HepG2 (cell line): ENCODE measurements around the gene TPX2. TPM values are rescaled to one million over a fixed set of nuclear protein-coding genes. Genes with fewer than 3 reads are reported as not detected.

Source experiments
- ATAC-seq: fragments of 200-7000 bp; cut with Tn5 transposase; 3 replicates; pipeline ENCODE4 v1.9.1; 2020; ENCODE audit warnings: mild to moderate bottlenecking, moderate library complexity
- BruUV-seq: library from RNA; stranded (reverse); fragments of 400-500 nt; replicated peaks from 2 replicates; lab custom pipeline; 2021; lab: Mats Ljungman, UMichigan
- CTCF ChIA-PET: fragments of 300-600 bp; formaldehyde crosslinking; extraction: SDS; loops from one replicate; lab custom pipeline; 2021; ENCODE audit warnings: low total read pairs, inconsistent platforms, low intra/inter-chr PET ratio; lab: Yijun Ruan, JAX
- POLR2A ChIA-PET: fragments of 350-600 bp; sonication (Branson Sonifier 250); formaldehyde crosslinking; loops from one replicate; lab custom pipeline; 2020; ENCODE audit warnings: antibody characterized with exemption, inconsistent platforms; lab: Yijun Ruan, JAX
- DNase-seq: peaks from one replicate; pipeline ENCODE4 v3.0.0-alpha.2; 2015; ENCODE audit warnings: low spot score
- FAIRE-seq: peaks from 3 replicates; lab custom pipeline; 2011; peaks lifted over from hg19 to GRCh38; lab: Jason Lieb, UNC
- H2AFZ ChIP-seq: one replicate; pipeline ENCODE4 v1.6.1; 2011; ENCODE audit warnings: low read length, inconsistent platforms
- H3K27ac ChIP-seq: fragments of 300-600 bp; 3 replicates; pipeline ENCODE4 v1.8.0; 2011; ENCODE audit warnings: mixed run types, mild to moderate bottlenecking, mixed read lengths, low read length, inconsistent platforms; ENCODE audit not compliant: insufficient read depth; ENCODE audit errors: extremely low read length
- H3K27me3 ChIP-seq, 2 experiments: fragments of 200-600 bp in 1 of 2; 2 replicates in 1 of 2; 3 replicates in 1 of 2; pipeline versions ENCODE4 v1.6.0 to v1.8.0; 2011; ENCODE audit warnings: low read length in 2 of 2, mild to moderate bottlenecking in 2 of 2, moderate library complexity in 2 of 2, inconsistent platforms in 1 of 2; ENCODE audit not compliant: insufficient read depth in 2 of 2, control insufficient read depth in 1 of 2
- H3K36me3 ChIP-seq, 2 experiments: fragments of 200-600 bp in 1 of 2; replicated peaks in 1 of 2; 2 replicates in 1 of 2; 3 replicates in 1 of 2; pipeline versions ENCODE4 v1.5.1 to v1.8.0; 2011; ENCODE audit warnings: low read length in 2 of 2, inconsistent platforms in 1 of 2; ENCODE audit not compliant: insufficient read depth in 2 of 2, control insufficient read depth in 1 of 2
- H3K4me1 ChIP-seq: 2 replicates; pipeline ENCODE4 v1.5.1; 2012; ENCODE audit warnings: low read length, inconsistent platforms; ENCODE audit not compliant: insufficient read depth
- H3K4me2 ChIP-seq: 2 replicates; pipeline ENCODE4 v1.6.0; 2011; ENCODE audit warnings: low read depth, low read length, inconsistent platforms
- H3K4me3 ChIP-seq, 3 experiments: fragments of 200-600 bp in 1 of 3; sonication (generic), shearing (Covaris generic) in 1 of 3; replicated peaks in 1 of 3; 2 replicates each; pipeline ENCODE4 v1.5.1; 2011 to 2016; ENCODE audit warnings: low read length in 3 of 3, inconsistent platforms in 2 of 3, low read depth in 2 of 3, mild to moderate bottlenecking in 2 of 3, control low read depth in 1 of 3, mixed read lengths in 1 of 3; ENCODE audit not compliant: insufficient read depth in 1 of 3
- H3K79me2 ChIP-seq: one replicate; pipeline ENCODE4 v1.6.1; 2011; ENCODE audit warnings: low read length, inconsistent platforms; ENCODE audit not compliant: insufficient read depth
- H3K9ac ChIP-seq: 2 replicates; pipeline ENCODE4 v1.6.0; 2011; ENCODE audit warnings: mild to moderate bottlenecking, low read depth, low read length, inconsistent platforms; ENCODE audit not compliant: insufficient read depth
- H3K9me3 ChIP-seq: 2 replicates; pipeline ENCODE4 v1.5.1; 2012; ENCODE audit warnings: mild to moderate bottlenecking, low read length
- H4K20me1 ChIP-seq: 2 replicates; pipeline ENCODE4 v1.6.0; 2011; ENCODE audit warnings: inconsistent platforms, mild to moderate bottlenecking, low read length, moderate library complexity; ENCODE audit not compliant: insufficient read depth
- ZIK1 ChIP-seq: sonication (generic); formaldehyde crosslinking; IDR thresholded peaks from 2 replicates; pipeline ENCODE4 v1.5.0; 2020; ENCODE audit warnings: mild to moderate bottlenecking, low read depth, missing genetic modification reagents, borderline replicate concordance
- ZNF251 ChIP-seq: sonication (generic); formaldehyde crosslinking; IDR thresholded peaks from 2 replicates; pipeline ENCODE4 v1.9.0; 2021; ENCODE audit warnings: mild to moderate bottlenecking, missing genetic modification reagents
- ZNF383 ChIP-seq: sonication (generic); formaldehyde crosslinking; IDR thresholded peaks from 2 replicates; pipeline ENCODE4 v1.4.0; 2020; ENCODE audit warnings: missing genetic modification reagents, mild to moderate bottlenecking, borderline replicate concordance
- WGBS: methylation state at CpG from one replicate; pipeline ENCODE4 v1.1.6; 2017; ENCODE audit warnings: low lambda C conversion rate; 5-methylcytosine and 5-hydroxymethylcytosine counted together
- in situ Hi-C: cut with HindIII; loops from 2 replicates; pipeline ENCODE4 v1.10.0; 2017; ENCODE audit warnings: low pct_unique_long_range_greater_than_20kb; ENCODE audit not compliant: extremely low pct_ligation_motif_present
- intact Hi-C: fragments of 100-400 bp; cut with micrococcal nuclease; formaldehyde crosslinking; loops from one replicate; pipeline ENCODE4 v1.10.0; 2022; ENCODE audit not compliant: unreplicated experiment
- polyA plus RNA-seq, 8 experiments: library from polyadenylated mRNA; depleted of rRNA in 3 of 8; stranded (reverse) in 7 of 8; unstranded in 1 of 8; fragments of >200 nt; fragmentation: Illumina TruSeq in 4 of 8; extraction: Trizol in 4 of 8; gene quantifications; 2 replicates each; pipeline versions ENCODE4 v1.2.1 to v1.2.3, GENCODE V29; 2011 to 2016; ENCODE audit warnings: low read depth in 4 of 8, missing spikeins in 1 of 8, mixed read lengths in 1 of 8; ENCODE audit not compliant: insufficient read depth in 1 of 8
- total RNA-seq, 5 experiments: library from RNA; depleted of rRNA; stranded (reverse); fragments of >200 nt; fragmentation: Illumina TruSeq; extraction: Trizol; gene quantifications; 2 replicates each; pipeline ENCODE4 v1.2.3, GENCODE V29; 2016; ENCODE audit warnings: low read depth in 1 of 5
- TF ChIP-seq, protein P1 (sequence below): sonication (generic); formaldehyde crosslinking; IDR thresholded peaks from 2 replicates; pipeline ENCODE4 v1.4.0; 2020; ENCODE audit warnings: mild to moderate bottlenecking, missing genetic modification reagents
- TF ChIP-seq, protein P2 (sequence below): sonication (generic); formaldehyde crosslinking; IDR thresholded peaks from 2 replicates; pipeline ENCODE4 v1.5.1; 2020; ENCODE audit warnings: missing genetic modification reagents, mild to moderate bottlenecking, borderline replicate concordance
- TF ChIP-seq, protein P3 (sequence below): sonication (generic); formaldehyde crosslinking; IDR thresholded peaks from 2 replicates; pipeline ENCODE4; 2020; ENCODE audit warnings: missing genetic modification reagents, mild to moderate bottlenecking, borderline replicate concordance
- TF ChIP-seq, protein P4 (sequence below): sonication (generic); formaldehyde crosslinking; IDR thresholded peaks from 2 replicates; pipeline ENCODE4 v1.4.0; 2020; ENCODE audit warnings: missing genetic modification reagents
- TF ChIP-seq, protein P5 (sequence below): sonication (generic); formaldehyde crosslinking; IDR thresholded peaks from 2 replicates; pipeline ENCODE4 v1.4.0; 2020; ENCODE audit warnings: missing genetic modification reagents

Gene TPX2
- total and polyA plus RNA-seq, 2 of the 13 experiments (the other 11 are each of a cell fraction or from before 2014, with no cell fraction given) = 34.3 to 124 TPM

DNA sequence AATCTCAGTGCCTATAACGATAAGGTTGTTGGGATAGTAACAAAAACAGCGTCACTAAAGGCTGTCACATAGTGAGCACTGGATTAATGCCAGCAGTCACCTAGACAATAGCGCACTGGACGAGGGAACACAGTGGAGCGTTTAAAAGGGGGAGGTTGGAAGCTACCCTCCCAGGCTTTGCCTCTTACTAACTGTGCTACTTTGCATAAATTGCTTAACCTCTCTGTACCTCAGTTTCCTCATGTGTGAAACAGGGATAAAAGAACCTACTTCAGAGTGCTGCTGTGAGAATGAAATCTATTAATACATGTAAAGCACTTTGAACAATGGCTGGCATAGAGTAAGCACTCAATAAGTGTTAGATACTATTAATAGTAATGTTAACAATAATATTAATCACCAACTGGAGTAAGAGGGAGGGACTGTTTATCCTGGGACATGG is 27.0 kb upstream of the TPX2 start:
- Histone ChIP-seq H3K9ac (peak overlapping the region; percentile 59), H3K4me1 (peaks cover 99% of the 10 kb centered on the region), H3K79me2 (peaks cover 93% of the 10 kb centered on the region), H3K27ac (peak overlapping the region; percentile 61), H3K36me3 (peaks cover 38 to 84% of the 10 kb centered on the region in 2 experiments), H4K20me1 (peaks cover 15% of the 10 kb centered on the region), H2AFZ (no peak overlapping the region), H3K9me3 (no peaks in the 10 kb centered on the region), H3K27me3 (no peaks in the 10 kb centered on the region), H3K4me3 (peak overlapping the region in 2 of 3 experiments; percentile 2 to 29; a peak in 1 of 6 replicates), H3K4me2 (peak overlapping the region; percentile 64)
- intact Hi-C loops (loop anchor here (1.0 to 2.0 kb wide), 3 partner anchors 8 to 15 kb away; no protein-coding TSS in a partner anchor), in situ Hi-C loops (no loop called here)
- DNase-seq (peak; percentile 62), FAIRE-seq (no peak), ATAC-seq (peak; percentile 3; the same call in 2 of the 3 replicates)
- BruUV-seq = no TSS peak
- ChIA-PET CTCF (no interaction called here), POLR2A (interaction anchor here (1.0 to 33.2 kb wide), 12 partner anchors 2 to 139 kb away, joined by 4 to 2822 read pairs (median 18); partner anchors contain the start of genes BCL2L1, ID1 and TPX2)
- 61% methylated on average over 5 of the region's 5 CpGs for WGBS
- TF ChIP-seq, protein P1, sequence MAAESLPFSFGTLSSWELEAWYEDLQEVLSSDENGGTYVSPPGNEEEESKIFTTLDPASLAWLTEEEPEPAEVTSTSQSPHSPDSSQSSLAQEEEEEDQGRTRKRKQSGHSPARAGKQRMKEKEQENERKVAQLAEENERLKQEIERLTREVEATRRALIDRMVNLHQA (CRISPR knock-in tag) = 0 out of 2 replicates have a peak, but pooled peaks have one; percentile 72
- TF ChIP-seq, protein P2, sequence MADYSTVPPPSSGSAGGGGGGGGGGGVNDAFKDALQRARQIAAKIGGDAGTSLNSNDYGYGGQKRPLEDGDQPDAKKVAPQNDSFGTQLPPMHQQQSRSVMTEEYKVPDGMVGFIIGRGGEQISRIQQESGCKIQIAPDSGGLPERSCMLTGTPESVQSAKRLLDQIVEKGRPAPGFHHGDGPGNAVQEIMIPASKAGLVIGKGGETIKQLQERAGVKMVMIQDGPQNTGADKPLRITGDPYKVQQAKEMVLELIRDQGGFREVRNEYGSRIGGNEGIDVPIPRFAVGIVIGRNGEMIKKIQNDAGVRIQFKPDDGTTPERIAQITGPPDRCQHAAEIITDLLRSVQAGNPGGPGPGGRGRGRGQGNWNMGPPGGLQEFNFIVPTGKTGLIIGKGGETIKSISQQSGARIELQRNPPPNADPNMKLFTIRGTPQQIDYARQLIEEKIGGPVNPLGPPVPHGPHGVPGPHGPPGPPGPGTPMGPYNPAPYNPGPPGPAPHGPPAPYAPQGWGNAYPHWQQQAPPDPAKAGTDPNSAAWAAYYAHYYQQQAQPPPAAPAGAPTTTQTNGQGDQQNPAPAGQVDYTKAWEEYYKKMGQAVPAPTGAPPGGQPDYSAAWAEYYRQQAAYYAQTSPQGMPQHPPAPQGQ = no peak
- TF ChIP-seq, protein P3, sequence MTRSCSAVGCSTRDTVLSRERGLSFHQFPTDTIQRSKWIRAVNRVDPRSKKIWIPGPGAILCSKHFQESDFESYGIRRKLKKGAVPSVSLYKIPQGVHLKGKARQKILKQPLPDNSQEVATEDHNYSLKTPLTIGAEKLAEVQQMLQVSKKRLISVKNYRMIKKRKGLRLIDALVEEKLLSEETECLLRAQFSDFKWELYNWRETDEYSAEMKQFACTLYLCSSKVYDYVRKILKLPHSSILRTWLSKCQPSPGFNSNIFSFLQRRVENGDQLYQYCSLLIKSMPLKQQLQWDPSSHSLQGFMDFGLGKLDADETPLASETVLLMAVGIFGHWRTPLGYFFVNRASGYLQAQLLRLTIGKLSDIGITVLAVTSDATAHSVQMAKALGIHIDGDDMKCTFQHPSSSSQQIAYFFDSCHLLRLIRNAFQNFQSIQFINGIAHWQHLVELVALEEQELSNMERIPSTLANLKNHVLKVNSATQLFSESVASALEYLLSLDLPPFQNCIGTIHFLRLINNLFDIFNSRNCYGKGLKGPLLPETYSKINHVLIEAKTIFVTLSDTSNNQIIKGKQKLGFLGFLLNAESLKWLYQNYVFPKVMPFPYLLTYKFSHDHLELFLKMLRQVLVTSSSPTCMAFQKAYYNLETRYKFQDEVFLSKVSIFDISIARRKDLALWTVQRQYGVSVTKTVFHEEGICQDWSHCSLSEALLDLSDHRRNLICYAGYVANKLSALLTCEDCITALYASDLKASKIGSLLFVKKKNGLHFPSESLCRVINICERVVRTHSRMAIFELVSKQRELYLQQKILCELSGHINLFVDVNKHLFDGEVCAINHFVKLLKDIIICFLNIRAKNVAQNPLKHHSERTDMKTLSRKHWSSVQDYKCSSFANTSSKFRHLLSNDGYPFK (CRISPR knock-in tag) = no peak
- no peak for TF ChIP-seq ZNF251 (CRISPR knock-in tag)
- TF ChIP-seq, protein P4, sequence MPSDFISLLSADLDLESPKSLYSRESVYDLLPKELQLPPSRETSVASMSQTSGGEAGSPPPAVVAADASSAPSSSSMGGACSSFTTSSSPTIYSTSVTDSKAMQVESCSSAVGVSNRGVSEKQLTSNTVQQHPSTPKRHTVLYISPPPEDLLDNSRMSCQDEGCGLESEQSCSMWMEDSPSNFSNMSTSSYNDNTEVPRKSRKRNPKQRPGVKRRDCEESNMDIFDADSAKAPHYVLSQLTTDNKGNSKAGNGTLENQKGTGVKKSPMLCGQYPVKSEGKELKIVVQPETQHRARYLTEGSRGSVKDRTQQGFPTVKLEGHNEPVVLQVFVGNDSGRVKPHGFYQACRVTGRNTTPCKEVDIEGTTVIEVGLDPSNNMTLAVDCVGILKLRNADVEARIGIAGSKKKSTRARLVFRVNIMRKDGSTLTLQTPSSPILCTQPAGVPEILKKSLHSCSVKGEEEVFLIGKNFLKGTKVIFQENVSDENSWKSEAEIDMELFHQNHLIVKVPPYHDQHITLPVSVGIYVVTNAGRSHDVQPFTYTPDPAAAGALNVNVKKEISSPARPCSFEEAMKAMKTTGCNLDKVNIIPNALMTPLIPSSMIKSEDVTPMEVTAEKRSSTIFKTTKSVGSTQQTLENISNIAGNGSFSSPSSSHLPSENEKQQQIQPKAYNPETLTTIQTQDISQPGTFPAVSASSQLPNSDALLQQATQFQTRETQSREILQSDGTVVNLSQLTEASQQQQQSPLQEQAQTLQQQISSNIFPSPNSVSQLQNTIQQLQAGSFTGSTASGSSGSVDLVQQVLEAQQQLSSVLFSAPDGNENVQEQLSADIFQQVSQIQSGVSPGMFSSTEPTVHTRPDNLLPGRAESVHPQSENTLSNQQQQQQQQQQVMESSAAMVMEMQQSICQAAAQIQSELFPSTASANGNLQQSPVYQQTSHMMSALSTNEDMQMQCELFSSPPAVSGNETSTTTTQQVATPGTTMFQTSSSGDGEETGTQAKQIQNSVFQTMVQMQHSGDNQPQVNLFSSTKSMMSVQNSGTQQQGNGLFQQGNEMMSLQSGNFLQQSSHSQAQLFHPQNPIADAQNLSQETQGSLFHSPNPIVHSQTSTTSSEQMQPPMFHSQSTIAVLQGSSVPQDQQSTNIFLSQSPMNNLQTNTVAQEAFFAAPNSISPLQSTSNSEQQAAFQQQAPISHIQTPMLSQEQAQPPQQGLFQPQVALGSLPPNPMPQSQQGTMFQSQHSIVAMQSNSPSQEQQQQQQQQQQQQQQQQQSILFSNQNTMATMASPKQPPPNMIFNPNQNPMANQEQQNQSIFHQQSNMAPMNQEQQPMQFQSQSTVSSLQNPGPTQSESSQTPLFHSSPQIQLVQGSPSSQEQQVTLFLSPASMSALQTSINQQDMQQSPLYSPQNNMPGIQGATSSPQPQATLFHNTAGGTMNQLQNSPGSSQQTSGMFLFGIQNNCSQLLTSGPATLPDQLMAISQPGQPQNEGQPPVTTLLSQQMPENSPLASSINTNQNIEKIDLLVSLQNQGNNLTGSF (CRISPR knock-in tag) = no peak
- TF ChIP-seq, protein P5, sequence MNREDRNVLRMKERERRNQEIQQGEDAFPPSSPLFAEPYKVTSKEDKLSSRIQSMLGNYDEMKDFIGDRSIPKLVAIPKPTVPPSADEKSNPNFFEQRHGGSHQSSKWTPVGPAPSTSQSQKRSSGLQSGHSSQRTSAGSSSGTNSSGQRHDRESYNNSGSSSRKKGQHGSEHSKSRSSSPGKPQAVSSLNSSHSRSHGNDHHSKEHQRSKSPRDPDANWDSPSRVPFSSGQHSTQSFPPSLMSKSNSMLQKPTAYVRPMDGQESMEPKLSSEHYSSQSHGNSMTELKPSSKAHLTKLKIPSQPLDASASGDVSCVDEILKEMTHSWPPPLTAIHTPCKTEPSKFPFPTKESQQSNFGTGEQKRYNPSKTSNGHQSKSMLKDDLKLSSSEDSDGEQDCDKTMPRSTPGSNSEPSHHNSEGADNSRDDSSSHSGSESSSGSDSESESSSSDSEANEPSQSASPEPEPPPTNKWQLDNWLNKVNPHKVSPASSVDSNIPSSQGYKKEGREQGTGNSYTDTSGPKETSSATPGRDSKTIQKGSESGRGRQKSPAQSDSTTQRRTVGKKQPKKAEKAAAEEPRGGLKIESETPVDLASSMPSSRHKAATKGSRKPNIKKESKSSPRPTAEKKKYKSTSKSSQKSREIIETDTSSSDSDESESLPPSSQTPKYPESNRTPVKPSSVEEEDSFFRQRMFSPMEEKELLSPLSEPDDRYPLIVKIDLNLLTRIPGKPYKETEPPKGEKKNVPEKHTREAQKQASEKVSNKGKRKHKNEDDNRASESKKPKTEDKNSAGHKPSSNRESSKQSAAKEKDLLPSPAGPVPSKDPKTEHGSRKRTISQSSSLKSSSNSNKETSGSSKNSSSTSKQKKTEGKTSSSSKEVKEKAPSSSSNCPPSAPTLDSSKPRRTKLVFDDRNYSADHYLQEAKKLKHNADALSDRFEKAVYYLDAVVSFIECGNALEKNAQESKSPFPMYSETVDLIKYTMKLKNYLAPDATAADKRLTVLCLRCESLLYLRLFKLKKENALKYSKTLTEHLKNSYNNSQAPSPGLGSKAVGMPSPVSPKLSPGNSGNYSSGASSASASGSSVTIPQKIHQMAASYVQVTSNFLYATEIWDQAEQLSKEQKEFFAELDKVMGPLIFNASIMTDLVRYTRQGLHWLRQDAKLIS = peak; percentile 53; the same call in 1 of the 2 replicates
- TF ChIP-seq ZIK1 (CRISPR knock-in tag) = no peak
- TF ChIP-seq ZNF383 (CRISPR knock-in tag) = no peak
